HUES6 (cell line): ENCODE data around the gene TMEM273.

ENCODE experiments used
- H3K27ac ChIP-seq: 2 replicates; pipeline ENCODE4 v1.7.0; 2013; ENCODE audit warnings: low read depth, mild to moderate bottlenecking, low read length, inconsistent platforms
- H3K27me3 ChIP-seq: 2 replicates; pipeline ENCODE4 v1.6.1; 2013; ENCODE audit warnings: low read length; ENCODE audit not compliant: control insufficient read depth, insufficient read depth
- H3K36me3 ChIP-seq: 2 replicates; pipeline ENCODE4 v1.6.1; 2013; ENCODE audit warnings: low read length; ENCODE audit not compliant: control insufficient read depth, insufficient read depth
- H3K4me1 ChIP-seq: 2 replicates; pipeline ENCODE4 v1.6.1; 2013; ENCODE audit warnings: low read length; ENCODE audit not compliant: control insufficient read depth, insufficient read depth
- H3K4me3 ChIP-seq: 2 replicates; pipeline ENCODE4 v1.5.1; 2013; ENCODE audit warnings: low read depth, low read length
- H3K9ac ChIP-seq: one replicate; pipeline ENCODE4 v1.6.1; 2013; ENCODE audit warnings: mild to moderate bottlenecking, low read length
- H3K9me3 ChIP-seq: 2 replicates; pipeline ENCODE4 v1.6.1; 2013; ENCODE audit warnings: low read depth, low read length; ENCODE audit not compliant: control insufficient read depth, insufficient read depth

The TMEM273 gene

GRCh38 chr10:49170632-49171325, 17.4 kb downstream of the TMEM273 start:
- no peak overlapping the region for H3K27ac ChIP-seq
- H3K9me3 ChIP-seq, result no peaks in the 10 kb centered on the region
- no peak overlapping the region for H3K4me3 ChIP-seq
- H3K4me1 ChIP-seq, result 0 out of 2 replicates have a peak, but pooled peaks cover 4% of the 10 kb centered on the region
- no peaks in the 10 kb centered on the region for H3K27me3 ChIP-seq
- H3K9ac ChIP-seq, result no peak overlapping the region
- no peaks in the 10 kb centered on the region for H3K36me3 ChIP-seq

GRCh38 chr10:49169776-49170175, 18.4 kb downstream of the TMEM273 start:
- Histone ChIP-seq H3K4me1 (no peaks in the 10 kb centered on the region), H3K27me3 (no peaks in the 10 kb centered on the region), H3K36me3 (no peaks in the 10 kb centered on the region), H3K4me3 (no peak overlapping the region), H3K9me3 (no peaks in the 10 kb centered on the region), H3K27ac (no peak overlapping the region), H3K9ac (no peak overlapping the region)

- Histone ChIP-seq H3K9me3 (no peaks in the 10 kb centered on the region), H3K27ac (no peak overlapping the region), H3K9ac (no peak overlapping the region), H3K36me3 (no peaks in the 10 kb centered on the region), H3K4me1 (no peaks in the 10 kb centered on the region), H3K27me3 (no peaks in the 10 kb centered on the region), H3K4me3 (no peak overlapping the region)
These were observed 19.2 kb downstream of the TMEM273 start for GRCh38 chr10:49168831-49169500.

- no peaks in the 10 kb centered on the region for H3K36me3 ChIP-seq
- H3K27me3 ChIP-seq, result no peaks in the 10 kb centered on the region
- no peaks in the 10 kb centered on the region for H3K4me1 ChIP-seq
- H3K9ac ChIP-seq, result no peak overlapping the region
- H3K4me3 ChIP-seq, result no peak overlapping the region
- no peaks in the 10 kb centered on the region for H3K9me3 ChIP-seq
- H3K27ac ChIP-seq, result no peak overlapping the region
These were observed 20.0 kb downstream of the TMEM273 start for GRCh38 chr10:49168171-49168540.

GRCh38 chr10:49167425-49168170, 20.6 kb downstream of the TMEM273 start:
- H3K9me3 ChIP-seq, result no peaks in the 10 kb centered on the region
- H3K27me3 ChIP-seq, result no peaks in the 10 kb centered on the region
- no peak overlapping the region for H3K27ac ChIP-seq
- no peak overlapping the region for H3K9ac ChIP-seq
- H3K4me3 ChIP-seq, result no peak overlapping the region
- H3K36me3 ChIP-seq, result no peaks in the 10 kb centered on the region
- no peaks in the 10 kb centered on the region for H3K4me1 ChIP-seq

- H3K4me1 ChIP-seq, result no peaks in the 10 kb centered on the region
- no peak overlapping the region for H3K9ac ChIP-seq
- no peaks in the 10 kb centered on the region for H3K9me3 ChIP-seq
- H3K4me3 ChIP-seq, result no peak overlapping the region
- no peaks in the 10 kb centered on the region for H3K27me3 ChIP-seq
- H3K27ac ChIP-seq, result no peak overlapping the region
- no peaks in the 10 kb centered on the region for H3K36me3 ChIP-seq
These were observed 21.4 kb downstream of the TMEM273 start for GRCh38 chr10:49166484-49167400.

- Histone ChIP-seq H3K27me3 (no peaks in the 10 kb centered on the region), H3K27ac (no peak overlapping the region), H3K9me3 (no peaks in the 10 kb centered on the region), H3K9ac (no peak overlapping the region), H3K4me1 (no peaks in the 10 kb centered on the region), H3K4me3 (no peak overlapping the region), H3K36me3 (no peaks in the 10 kb centered on the region)
These were observed 22.2 kb downstream of the TMEM273 start for GRCh38 chr10:49165821-49166483.

GRCh38 chr10:49165259-49165658, 22.9 kb downstream of the TMEM273 start:
- Histone ChIP-seq H3K36me3 (no peaks in the 10 kb centered on the region), H3K4me3 (no peak overlapping the region), H3K9me3 (no peaks in the 10 kb centered on the region), H3K9ac (no peak overlapping the region), H3K27ac (no peak overlapping the region), H3K27me3 (no peaks in the 10 kb centered on the region), H3K4me1 (no peaks in the 10 kb centered on the region)

- Histone ChIP-seq H3K36me3 (no peaks in the 10 kb centered on the region), H3K4me1 (no peaks in the 10 kb centered on the region), H3K27ac (no peak overlapping the region), H3K27me3 (no peaks in the 10 kb centered on the region), H3K9me3 (no peaks in the 10 kb centered on the region), H3K9ac (no peak overlapping the region), H3K4me3 (no peak overlapping the region)
These were observed 23.5 kb downstream of the TMEM273 start for GRCh38 chr10:49164559-49165188.

GRCh38 chr10:49163741-49164140, 24.4 kb downstream of the TMEM273 start:
- Histone ChIP-seq H3K4me1 (peaks cover under 1% of the 10 kb centered on the region; the same call in 1 of the 2 replicates), H3K27ac (no peak overlapping the region), H3K9ac (no peak overlapping the region), H3K27me3 (no peaks in the 10 kb centered on the region), H3K36me3 (no peaks in the 10 kb centered on the region), H3K9me3 (no peaks in the 10 kb centered on the region), H3K4me3 (no peak overlapping the region)
